ENCODE measurements around the gene WDR82.

DNA sequence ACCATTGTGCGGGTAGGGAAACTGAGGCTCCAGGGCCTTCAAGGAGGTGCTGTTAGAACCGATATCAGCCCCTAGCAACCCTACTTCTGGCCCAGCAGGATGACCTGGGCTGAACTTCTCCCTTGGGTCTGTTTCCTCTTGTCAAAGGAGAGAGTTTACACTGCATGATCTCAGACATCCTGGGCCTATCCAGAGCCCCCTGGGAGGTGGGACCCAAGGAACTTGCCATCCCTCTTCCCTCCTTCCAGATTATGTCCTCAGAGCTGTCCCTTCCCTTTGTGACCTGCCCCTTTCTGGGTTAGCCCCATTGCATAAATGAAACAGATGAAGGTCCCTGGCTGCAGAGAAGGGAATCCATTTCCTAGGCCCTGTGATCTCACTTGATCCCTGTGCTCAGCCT is 25.4 kb upstream of the WDR82 start:
- no peak for TF ChIP-seq CTCF (IDR thresholded peaks at IDR 0.05)
- TF ChIP-seq POLR2A (IDR thresholded peaks at IDR 0.05) = no peak
- no peak for TF ChIP-seq POLR2AphosphoS5 (IDR thresholded peaks at IDR 0.05)
